Gastroesophageal sphincter (tissue), 3 donors: ENCODE data around the gene RXRB.

Experiments
- CTCF ChIP-seq, 4 experiments: fragments of 200-600 bp in 2 of 4; fragments of 450-650 bp in 2 of 4; sonication (generic) in 1 of 4; IDR thresholded peaks; one replicate each; pipeline ENCODE4 v1.5.1; 2017 to 2019; ENCODE audit warnings: antibody characterized with exemption in 4 of 4, mild to moderate bottlenecking in 2 of 4, moderate library complexity in 2 of 4
- POLR2A ChIP-seq, 2 donors: fragments of 450-650 bp; IDR thresholded peaks; one replicate each; pipeline ENCODE4 v1.6.1; 2017; ENCODE audit warnings: antibody characterized with exemption in 2 of 2, mild to moderate bottlenecking in 2 of 2, moderate library complexity in 1 of 2

GRCh38 chr6:33203443-33204164 lies 3.1 kb upstream of the RXRB start:
- TF ChIP-seq CTCF (IDR thresholded peaks at IDR 0.05) (no peak), POLR2A (IDR thresholded peaks at IDR 0.05) (no peak)
